ENCODE results near the gene SIDT1.

SIDT1 gene

DNA sequence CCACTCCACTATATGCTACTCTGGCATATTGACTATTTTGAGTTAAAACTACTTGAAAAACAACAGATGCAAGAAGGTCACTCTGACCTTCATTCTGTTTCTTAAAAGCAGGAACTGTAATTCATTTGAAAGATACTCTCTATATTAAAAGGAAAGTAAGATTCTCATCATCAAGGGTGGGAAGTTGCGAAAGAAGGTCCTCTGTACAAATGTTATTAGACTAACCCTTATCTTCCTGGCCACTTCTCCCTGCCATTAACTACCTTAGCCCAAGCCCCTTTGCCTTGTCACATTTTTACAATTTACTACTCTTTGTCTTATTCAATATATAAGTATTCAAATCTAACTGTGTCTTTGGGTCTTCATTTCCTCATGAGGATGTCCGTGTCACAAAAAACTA lies 16.1 kb downstream of the SIDT1 start:
- no peak for FAIRE-seq

GRCh38 chr3:113551820-113552219 lies 19.5 kb downstream of the SIDT1 start:
- FAIRE-seq: no peak

- FAIRE-seq: no peak
Measured at GRCh38 chr3:113552851-113553250, 20.5 kb downstream of the SIDT1 start.

- no peak for FAIRE-seq
Measured at GRCh38 chr3:113555138-113555537, 22.8 kb downstream of the SIDT1 start.

GRCh38 chr3:113556316-113556945 lies 24.1 kb downstream of the SIDT1 start:
- no peak for FAIRE-seq

- FAIRE-seq: no peak
Measured at GRCh38 chr3:113556946-113557335, 24.6 kb downstream of the SIDT1 start.

- FAIRE-seq: no peak
Measured at GRCh38 chr3:113557374-113557773, 25.0 kb downstream of the SIDT1 start.

DNA sequence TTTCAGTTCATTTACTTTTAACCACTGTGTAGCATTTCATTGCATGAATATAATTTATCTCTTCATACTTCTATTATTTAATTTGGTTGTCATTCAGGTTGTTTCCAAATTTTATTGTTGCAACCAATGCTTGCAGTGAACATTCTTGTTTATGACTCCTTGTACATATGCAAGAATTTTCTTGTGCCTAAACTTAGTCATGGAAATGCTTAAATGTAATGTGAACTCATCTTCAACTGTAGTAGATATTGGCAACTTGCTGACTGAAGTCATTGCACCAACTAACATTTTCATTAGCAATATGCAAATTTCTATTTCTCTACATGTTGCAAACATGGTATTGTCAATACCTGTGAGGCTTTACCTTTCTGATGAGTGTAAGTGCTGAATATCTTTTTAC lies 26.7 kb downstream of the SIDT1 start:
- no peak for FAIRE-seq

DNA sequence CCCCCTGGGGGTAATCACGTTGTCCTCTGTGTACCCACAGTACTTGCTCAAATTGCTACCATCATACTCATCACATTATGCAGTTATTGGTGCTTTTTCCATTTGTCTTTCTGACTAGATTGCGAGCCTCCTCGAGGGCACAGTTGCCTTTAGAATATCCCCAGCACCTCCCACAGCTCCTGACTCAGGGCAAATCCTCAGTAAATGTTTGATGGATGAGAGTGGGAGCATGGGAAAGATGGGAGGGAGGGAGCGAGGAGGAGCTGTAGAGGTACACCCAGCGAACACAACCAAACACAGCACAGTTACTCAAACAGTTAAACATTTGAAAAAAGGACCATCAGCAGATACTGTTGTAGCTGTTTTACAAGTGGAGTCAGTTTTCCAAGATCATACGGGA lies 27.9 kb downstream of the SIDT1 start:
- no peak for FAIRE-seq

- no peak for FAIRE-seq
Measured at GRCh38 chr3:113560831-113561623, 28.7 kb downstream of the SIDT1 start.

- FAIRE-seq: no peak
Measured at GRCh38 chr3:113565555-113565954, 33.2 kb downstream of the SIDT1 start.

DNA sequence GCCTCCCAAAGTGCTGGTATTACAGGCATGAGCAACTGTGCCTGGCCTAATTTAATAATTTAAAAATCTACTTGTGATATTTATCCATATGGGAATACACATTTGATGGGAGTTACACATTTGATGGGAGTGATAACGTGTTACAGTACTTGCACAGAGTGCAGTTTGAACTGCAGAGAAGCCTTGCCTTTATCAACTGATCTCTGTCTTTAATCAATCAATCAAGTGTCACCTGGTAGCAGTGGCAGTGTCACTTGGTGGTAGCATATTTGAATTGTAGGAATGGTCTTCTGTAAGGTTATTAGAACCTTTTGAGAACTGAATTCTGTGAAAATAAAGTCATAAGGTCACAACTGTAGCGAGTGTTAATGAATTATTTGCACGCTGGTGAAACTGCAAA lies 37.8 kb downstream of the SIDT1 start:
- FAIRE-seq: no peak

DNA sequence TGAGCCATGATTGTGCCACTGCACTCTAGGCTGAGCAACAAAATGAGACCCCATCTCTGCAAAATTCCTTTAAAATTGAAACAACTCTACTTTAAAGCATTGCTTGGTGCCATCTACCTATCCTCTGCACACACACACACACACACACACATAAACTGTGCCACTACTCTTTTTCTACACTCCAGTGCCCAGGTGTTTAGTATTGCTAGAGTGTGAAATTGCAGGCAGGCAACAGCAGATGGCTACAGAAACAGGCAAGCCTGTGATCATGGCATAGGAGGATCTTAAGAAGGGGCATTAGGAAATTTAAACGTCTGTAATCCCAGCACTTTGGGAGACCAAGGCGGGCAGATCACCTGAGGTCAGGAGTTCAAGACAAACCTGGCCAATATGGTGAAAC lies 39.0 kb downstream of the SIDT1 start:
- FAIRE-seq: no peak

DNA sequence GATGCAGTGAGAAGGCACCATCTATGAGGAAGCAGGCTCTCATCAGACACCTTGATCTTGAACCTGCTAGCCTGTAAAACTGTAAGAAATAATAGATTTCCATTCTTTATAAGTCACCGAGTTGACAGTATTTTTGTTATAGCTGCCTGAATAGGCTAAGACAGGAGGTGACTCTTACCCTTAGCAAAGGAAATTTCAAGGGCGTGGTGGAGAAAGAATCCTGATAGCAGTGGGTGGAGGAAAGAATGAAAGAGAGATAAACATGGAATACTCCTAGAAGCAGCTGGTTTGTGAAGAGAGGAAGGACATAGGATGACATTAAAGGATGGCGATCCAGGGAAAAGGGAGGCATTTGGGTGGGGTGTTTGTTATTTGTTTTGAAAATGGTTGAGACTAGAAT lies 41.4 kb downstream of the SIDT1 start:
- no peak for FAIRE-seq

DNA sequence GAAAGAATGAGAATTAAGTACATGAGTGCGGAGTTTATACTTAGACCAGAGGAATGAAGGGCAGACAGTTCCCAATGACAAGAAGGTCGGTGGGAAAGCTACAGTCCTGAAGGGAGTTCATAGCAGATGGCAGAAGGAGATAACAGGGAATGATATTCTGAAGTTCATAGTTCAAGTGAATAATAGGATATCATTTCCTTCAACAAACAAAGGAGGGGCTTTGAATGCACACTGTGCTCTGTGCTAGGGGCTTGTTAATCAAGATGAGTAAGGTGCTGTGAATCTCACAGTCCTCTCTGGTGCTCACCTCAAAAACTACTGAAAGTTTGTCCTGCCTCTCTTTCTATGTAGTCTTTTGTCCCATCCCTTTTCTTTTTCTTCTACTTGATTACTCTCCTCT lies 41.9 kb downstream of the SIDT1 start:
- no peak for FAIRE-seq

GRCh38 chr3:113575206-113575605 lies 42.9 kb downstream of the SIDT1 start:
- no peak for FAIRE-seq

DNA sequence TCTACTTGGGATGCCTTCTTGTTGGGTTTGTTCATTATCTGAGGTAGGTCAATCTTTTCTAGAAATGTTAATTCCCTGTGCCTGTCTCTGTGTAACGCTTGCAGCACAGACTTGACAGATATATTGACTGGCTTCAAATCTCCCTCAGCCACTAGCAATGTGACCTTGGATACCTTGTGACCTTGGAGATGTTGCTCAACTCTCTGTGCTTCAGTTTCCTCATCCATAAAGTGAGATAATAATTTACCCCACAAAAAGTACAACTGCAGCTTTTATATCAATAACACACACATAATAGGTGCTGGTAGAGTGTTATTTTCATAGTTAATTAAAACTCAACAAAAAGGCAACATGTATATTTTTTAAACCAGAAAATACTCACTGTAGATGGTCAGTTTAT lies 52.9 kb downstream of the SIDT1 start:
- FAIRE-seq: no peak

DNA sequence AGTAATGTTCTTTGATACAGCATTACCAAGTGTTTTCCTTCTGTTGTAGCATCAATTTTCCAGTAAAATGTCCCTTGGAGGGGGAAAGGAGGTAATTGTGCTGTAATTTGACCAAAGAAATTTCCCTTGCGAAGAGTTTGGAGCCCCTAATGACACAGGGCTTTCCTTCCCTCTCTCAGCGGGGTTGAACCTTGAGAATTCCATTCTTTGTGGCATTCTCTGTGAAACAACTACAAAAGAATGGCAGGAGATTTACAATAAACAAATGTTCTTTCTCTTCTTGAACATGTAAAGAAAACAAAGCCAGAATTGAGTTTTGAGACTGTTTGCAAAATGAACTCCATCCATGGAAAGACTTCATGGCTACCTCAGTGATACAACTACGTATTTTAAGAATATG lies 53.4 kb downstream of the SIDT1 start:
- FAIRE-seq: no peak

- FAIRE-seq: no peak
Measured at GRCh38 chr3:113588806-113589205, 56.5 kb downstream of the SIDT1 start.

DNA sequence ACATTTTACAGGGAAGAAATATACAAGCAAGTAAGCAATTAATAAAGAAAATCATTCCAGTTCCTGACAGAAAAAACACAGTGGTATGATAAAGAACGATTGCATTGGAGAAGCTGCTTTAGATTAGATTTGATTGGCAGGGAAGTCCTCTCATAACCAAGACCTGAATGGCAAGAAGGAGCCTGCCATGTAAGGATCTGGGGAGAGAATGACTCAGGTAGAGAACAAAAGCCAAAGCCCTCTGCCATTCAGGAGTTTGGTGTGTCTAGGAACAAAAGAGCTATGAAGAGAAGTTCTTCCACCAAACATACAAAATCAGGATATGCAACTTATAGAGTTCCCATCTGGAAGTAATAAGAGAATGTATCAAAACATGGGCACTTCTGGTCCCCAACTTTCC lies 57.6 kb downstream of the SIDT1 start:
- FAIRE-seq: no peak

DNA sequence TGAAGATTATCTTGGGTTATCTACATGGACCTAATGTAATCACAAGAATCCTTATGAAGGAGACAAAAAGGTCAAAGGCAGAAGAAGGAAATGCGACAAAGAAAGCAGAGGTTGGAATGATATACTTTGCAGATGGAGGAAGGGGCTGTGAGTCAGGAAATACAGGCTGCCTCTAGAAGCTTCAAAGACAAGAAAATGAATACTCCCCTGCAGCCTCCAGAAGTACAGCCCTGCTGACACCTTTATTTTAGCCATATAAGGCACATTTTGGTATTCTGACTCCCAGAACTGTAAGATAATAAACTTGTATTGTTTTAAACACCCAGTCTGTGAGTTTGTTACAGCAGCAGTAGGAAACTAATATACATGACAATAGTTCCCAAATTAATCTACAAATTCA lies 58.6 kb downstream of the SIDT1 start:
- no peak for FAIRE-seq

- no peak for FAIRE-seq
Measured at GRCh38 chr3:113594066-113594465, 61.7 kb downstream of the SIDT1 start.

GRCh38 chr3:113597596-113598354 lies 65.4 kb downstream of the SIDT1 start:
- FAIRE-seq: no peak

Data from TTC549 (cell line).